ENCODE measurements around the gene HNRNPLL. TPM values are rescaled to one million over a fixed set of nuclear protein-coding genes. Genes with fewer than 3 reads are reported as not detected.

The HNRNPLL gene
- total and polyA plus RNA-seq, 2 of the 13 experiments (the other 11 are each of a cell fraction or from before 2014, with no cell fraction given) = 49.4 to 103 TPM

- TF ChIP-seq, protein P1, sequence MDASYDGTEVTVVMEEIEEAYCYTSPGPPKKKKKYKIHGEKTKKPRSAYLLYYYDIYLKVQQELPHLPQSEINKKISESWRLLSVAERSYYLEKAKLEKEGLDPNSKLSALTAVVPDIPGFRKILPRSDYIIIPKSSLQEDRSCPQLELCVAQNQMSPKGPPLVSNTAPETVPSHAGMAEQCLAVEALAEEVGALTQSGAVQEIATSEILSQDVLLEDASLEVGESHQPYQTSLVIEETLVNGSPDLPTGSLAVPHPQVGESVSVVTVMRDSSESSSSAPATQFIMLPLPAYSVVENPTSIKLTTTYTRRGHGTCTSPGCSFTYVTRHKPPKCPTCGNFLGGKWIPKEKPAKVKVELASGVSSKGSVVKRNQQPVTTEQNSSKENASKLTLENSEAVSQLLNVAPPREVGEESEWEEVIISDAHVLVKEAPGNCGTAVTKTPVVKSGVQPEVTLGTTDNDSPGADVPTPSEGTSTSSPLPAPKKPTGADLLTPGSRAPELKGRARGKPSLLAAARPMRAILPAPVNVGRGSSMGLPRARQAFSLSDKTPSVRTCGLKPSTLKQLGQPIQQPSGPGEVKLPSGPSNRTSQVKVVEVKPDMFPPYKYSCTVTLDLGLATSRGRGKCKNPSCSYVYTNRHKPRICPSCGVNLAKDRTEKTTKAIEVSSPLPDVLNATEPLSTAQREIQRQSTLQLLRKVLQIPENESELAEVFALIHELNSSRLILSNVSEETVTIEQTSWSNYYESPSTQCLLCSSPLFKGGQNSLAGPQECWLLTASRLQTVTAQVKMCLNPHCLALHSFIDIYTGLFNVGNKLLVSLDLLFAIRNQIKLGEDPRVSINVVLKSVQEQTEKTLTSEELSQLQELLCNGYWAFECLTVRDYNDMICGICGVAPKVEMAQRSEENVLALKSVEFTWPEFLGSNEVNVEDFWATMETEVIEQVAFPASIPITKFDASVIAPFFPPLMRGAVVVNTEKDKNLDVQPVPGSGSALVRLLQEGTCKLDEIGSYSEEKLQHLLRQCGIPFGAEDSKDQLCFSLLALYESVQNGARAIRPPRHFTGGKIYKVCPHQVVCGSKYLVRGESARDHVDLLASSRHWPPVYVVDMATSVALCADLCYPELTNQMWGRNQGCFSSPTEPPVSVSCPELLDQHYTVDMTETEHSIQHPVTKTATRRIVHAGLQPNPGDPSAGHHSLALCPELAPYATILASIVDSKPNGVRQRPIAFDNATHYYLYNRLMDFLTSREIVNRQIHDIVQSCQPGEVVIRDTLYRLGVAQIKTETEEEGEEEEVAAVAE (CRISPR knock-in tag; IDR thresholded peaks at IDR 0.05; ENCODE audit: borderline replicate concordance) = no peak
- TF ChIP-seq ZFAT (CRISPR knock-in tag; conservative IDR thresholded peaks at IDR 0.05) (no peak), ZNF713 (CRISPR knock-in tag; IDR thresholded peaks at IDR 0.05) (no peak), THAP9 (CRISPR knock-in tag; IDR thresholded peaks at IDR 0.05; ENCODE audit: borderline replicate concordance) (no peak), ZNF775 (CRISPR knock-in tag; IDR thresholded peaks at IDR 0.05; ENCODE audit: borderline replicate concordance) (no peak), TAF15 (IDR thresholded peaks at IDR 0.05; ENCODE audit: low read depth, low read length, poor library complexity, severe bottlenecking) (no peak), HDAC2 (CRISPR knock-in tag; IDR thresholded peaks at IDR 0.05) (no peak)
- TF ChIP-seq, protein P2, sequence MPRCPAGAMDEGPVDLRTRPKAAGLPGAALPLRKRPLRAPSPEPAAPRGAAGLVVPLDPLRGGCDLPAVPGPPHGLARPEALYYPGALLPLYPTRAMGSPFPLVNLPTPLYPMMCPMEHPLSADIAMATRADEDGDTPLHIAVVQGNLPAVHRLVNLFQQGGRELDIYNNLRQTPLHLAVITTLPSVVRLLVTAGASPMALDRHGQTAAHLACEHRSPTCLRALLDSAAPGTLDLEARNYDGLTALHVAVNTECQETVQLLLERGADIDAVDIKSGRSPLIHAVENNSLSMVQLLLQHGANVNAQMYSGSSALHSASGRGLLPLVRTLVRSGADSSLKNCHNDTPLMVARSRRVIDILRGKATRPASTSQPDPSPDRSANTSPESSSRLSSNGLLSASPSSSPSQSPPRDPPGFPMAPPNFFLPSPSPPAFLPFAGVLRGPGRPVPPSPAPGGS (CRISPR knock-in tag; IDR thresholded peaks at IDR 0.05) = no peak
These were observed 44.7 kb downstream of the HNRNPLL start (continued) for GRCh38 chr2:38557981-38558380.
